ENCODE results near the gene INTS6.

INTS6 gene

DNA sequence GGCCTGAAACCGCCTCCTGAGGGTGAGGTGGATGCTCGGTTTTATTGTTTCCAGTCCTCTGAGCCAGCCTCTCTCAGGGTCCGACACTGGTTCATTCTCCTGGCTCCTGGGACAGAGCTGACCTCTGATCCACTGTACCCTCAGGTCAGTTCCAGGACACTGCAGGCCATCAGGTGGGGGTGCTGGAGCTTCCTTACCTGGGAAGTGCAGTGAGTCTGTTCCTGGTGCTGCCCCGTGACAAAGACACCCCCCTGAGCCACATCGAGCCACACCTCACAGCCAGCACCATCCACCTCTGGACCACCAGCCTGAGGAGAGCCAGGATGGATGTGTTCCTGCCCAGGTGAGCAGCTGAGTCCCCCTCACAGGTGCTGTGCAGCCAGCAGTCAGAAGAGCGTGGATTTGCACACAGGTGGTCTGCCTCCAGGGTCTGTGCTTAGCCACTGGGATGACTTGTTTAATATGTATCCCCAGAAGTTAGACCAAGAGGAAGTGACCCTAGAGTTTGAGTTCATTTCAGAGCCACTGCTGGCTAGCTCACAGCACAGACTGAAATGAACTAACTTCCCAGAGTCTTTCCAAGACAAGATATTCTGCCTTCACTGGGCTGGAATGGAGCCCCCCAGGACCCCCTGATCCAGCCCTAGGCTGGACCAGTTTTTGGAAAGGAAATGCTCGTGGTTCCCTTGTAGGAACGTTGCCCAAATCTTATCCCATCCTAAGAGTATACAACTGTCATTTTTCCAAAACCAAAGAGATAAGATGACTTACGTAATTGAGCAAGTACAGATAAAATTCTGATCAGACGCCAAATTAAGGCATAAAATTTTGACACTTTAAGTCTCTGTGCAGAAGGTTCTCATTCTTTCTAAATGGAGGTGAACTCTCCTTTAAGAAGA, 104.5 kb downstream of the INTS6 start:
- DNase-seq (ENCODE audit: low read depth in 3 of 3, low spot score in 1 of 3) = no peak

- DNase-seq (ENCODE audit: low read depth in 3 of 3, low spot score in 1 of 3) = no peak
Observed at GRCh38 chr13:51347099-51347498, 105.7 kb downstream of the INTS6 start.

- DNase-seq (ENCODE audit: low read depth in 3 of 3, low spot score in 1 of 3) = no peak
Observed at GRCh38 chr13:51346397-51346796, 106.4 kb downstream of the INTS6 start.

DNA sequence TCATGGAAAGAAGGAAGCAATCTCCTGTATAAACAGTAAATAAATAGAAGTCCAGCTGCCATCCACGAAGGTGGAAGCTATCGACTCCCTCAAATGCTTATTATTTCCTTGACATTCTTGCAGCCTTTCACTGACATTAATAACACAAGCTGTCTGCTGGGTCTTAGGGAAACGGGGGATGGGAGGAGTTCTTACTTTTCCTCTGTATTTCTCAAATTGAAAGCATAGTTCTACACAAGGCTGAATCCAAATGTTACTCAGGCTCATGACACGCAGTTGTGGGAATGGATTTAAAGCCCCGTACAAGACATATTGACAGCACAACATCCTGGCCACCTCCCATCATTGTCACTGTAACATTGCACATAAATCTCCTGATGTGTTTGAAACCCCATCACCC, 109.4 kb downstream of the INTS6 start:
- no peak for DNase-seq (ENCODE audit: low read depth in 3 of 3, low spot score in 1 of 3)

GRCh38 chr13:51342706-51343105, 110.1 kb downstream of the INTS6 start:
- DNase-seq (ENCODE audit: low read depth in 3 of 3, low spot score in 1 of 3) = no peak

DNA sequence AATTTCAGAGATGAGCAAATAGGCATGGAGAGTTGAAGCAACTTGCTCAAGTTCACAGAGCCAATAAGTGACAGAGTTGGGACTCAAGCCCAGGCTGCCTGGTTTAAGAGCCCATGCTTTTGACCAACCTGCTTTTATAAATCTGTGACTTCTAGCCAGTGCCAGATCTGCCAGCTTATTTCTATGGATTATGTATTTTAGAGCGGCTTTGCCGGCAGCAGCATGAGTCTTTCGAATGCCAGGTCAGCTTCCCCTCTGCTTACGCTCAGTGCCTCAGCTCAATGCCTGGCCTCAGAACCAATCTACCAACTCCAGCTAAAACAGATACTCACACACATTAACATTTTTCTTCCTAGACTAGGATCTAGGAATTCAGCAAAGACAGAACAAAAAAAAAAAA, 111.0 kb downstream of the INTS6 start:
- DNase-seq (ENCODE audit: low read depth in 3 of 3, low spot score in 1 of 3) = no peak

- no peak for DNase-seq (ENCODE audit: low read depth in 3 of 3, low spot score in 1 of 3)
Observed at GRCh38 chr13:51341232-51341631, 111.6 kb downstream of the INTS6 start.

GRCh38 chr13:51339952-51340732, 112.7 kb downstream of the INTS6 start:
- DNase-seq (ENCODE audit: low read depth in 3 of 3, low spot score in 1 of 3) = no peak

- DNase-seq (ENCODE audit: low read depth in 3 of 3, low spot score in 1 of 3) = no peak
Observed at GRCh38 chr13:51339354-51339753, 113.5 kb downstream of the INTS6 start, which contains the start of gene SERPINE3. Gene SERPINE3, plus strand, starts transcription at chr13:51339691. Its CDS starts 1,401 bp downstream, at chr13:51341092.

GRCh38 chr13:51336746-51337145, 116.1 kb downstream of the INTS6 start:
- no peak for DNase-seq (ENCODE audit: low read depth in 3 of 3, low spot score in 1 of 3)

GRCh38 chr13:51333826-51334225, 119.0 kb downstream of the INTS6 start:
- DNase-seq (ENCODE audit: low read depth in 3 of 3, low spot score in 1 of 3) = no peak

DNA sequence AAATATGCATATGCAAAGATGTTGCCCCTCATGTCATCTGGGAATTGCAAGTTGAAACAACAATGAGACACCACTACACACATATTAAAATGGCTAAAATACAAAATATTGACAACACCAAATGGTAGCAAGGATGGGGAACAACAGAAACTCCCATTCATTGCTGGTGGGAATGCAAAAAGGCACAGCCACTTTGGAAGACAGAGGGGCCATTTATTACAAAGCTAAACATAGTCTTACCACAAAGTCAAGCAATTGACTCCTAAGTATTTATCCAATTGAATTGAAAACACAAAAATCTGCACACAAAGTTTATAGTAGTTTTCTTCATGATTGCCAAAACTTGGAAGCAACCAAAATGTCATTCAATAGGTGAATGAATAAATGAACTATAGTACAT, 119.4 kb downstream of the INTS6 start:
- no peak for DNase-seq (ENCODE audit: low read depth in 3 of 3, low spot score in 1 of 3)

- no peak for DNase-seq (ENCODE audit: low read depth in 3 of 3, low spot score in 1 of 3)
Observed at GRCh38 chr13:51332566-51333361, 120.1 kb downstream of the INTS6 start.

- DNase-seq (ENCODE audit: low read depth in 3 of 3, low spot score in 1 of 3) = no peak
Observed at GRCh38 chr13:51331354-51331861, 121.4 kb downstream of the INTS6 start.

DNA sequence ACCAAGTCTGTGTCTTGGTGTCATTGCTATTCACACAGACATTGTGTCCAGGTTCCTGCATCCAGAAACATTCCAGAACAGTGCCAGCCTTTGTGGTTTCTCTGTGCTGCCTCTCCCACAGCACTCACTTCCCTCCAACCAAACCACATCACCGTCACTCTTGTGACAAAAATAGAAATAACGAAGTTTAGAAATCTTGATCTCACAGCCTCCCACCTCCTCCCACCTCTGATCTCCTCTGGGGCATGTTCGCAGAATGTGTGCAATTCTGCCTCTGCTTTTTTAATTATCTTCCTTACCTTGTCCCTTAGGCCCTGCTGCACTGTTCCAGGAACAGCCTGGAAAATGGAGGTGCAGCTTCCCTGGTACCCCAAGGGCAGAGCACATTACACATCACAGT, 122.0 kb downstream of the INTS6 start:
- DNase-seq (ENCODE audit: low read depth in 3 of 3, low spot score in 1 of 3) = no peak

DNA sequence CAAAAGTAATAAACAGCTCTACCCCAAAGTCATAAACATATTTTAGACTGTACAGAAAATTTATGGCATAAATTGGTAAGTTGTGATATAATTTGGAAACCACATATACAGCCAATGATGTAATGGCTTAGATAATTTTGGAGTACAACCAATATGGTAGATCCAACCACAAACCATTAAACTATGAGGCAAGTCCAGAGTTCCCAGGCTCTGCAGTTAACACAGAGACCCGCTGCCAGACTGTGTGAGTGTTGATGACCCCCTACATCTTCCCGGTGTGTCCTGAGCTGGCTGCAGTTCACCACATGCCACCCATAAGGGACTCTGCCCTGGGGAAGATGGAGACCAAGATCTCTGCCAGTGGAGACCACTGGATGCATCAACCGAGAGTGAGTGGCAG, 123.2 kb downstream of the INTS6 start:
- no peak for DNase-seq (ENCODE audit: low read depth in 3 of 3, low spot score in 1 of 3)

DNA sequence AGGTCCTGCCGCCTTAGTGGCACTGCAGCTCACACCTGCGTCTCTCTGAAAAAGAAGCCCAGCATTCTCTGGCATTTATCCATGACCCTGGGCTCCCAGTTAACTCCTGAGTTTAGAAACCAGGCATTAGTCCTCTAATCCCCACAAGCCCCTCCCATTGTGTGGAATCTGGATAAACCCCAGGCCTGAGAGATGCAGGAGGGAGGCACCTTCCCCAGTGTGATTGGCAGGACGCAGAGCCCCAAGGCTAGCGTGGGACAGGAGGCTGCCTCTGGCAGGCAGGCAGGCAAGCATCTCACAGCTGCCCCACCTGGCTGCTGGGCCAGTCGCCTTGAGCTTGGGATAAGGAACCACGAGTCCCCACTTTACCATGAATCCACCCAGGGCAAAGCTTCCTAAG, 124.3 kb downstream of the INTS6 start:
- DNase-seq (ENCODE audit: low read depth in 3 of 3, low spot score in 1 of 3) = no peak

GRCh38 chr13:51327961-51328360, 124.9 kb downstream of the INTS6 start:
- no peak for DNase-seq (ENCODE audit: low read depth in 3 of 3, low spot score in 1 of 3)

- no peak for DNase-seq (ENCODE audit: low read depth in 3 of 3, low spot score in 1 of 3)
Observed at GRCh38 chr13:51326777-51327176, 126.1 kb downstream of the INTS6 start.

GRCh38 chr13:51325837-51326236, 127.0 kb downstream of the INTS6 start:
- no peak for DNase-seq (ENCODE audit: low read depth in 3 of 3, low spot score in 1 of 3)

- no peak for DNase-seq (ENCODE audit: low read depth in 3 of 3, low spot score in 1 of 3)
Observed at GRCh38 chr13:51324714-51325420, 128.0 kb downstream of the INTS6 start.
